Hypothalamus (tissue), 51 donors: ENCODE measurements around the gene MX1.

Source experiments
- DNase-seq, 51 donors: peaks; one replicate each; lab custom pipeline; 2025; lab: John Stamatoyannopoulos, UW

The MX1 gene

DNA sequence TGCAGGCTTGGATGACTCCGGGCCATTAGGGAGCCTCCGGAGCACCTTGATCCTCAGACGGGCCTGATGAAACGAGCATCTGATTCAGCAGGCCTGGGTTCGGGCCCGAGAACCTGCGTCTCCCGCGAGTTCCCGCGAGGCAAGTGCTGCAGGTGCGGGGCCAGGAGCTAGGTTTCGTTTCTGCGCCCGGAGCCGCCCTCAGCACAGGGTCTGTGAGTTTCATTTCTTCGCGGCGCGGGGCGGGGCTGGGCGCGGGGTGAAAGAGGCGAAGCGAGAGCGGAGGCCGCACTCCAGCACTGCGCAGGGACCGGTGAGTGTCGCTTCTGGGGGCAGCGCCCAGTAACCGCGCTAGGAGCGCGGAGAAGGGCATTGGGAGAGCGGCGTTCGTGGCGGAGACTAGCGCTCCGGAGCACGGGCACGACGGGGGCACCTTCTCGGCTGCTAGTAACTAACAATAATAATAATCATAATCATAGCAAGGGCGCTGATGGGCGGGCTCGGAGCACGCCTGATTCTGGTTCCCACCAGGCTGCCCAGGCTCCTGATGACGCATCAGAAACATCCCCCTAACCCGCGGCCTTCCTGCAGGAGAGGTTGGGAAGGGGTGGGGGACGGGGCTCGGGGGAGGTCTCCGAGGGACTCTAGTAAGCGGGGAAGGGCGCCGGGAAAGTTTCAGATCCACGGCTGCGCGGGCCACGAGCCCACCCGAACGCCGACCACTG, at the start of gene MX1:
TSS of gene MX1 (plus strand) at position 286 of the 722 bp plus-strand sequence. CDS start 5,832 bp downstream, outside the sequence.
- peak in 37 of 51 donors; percentile 5 to 62 (median 35) for DNase-seq

DNA sequence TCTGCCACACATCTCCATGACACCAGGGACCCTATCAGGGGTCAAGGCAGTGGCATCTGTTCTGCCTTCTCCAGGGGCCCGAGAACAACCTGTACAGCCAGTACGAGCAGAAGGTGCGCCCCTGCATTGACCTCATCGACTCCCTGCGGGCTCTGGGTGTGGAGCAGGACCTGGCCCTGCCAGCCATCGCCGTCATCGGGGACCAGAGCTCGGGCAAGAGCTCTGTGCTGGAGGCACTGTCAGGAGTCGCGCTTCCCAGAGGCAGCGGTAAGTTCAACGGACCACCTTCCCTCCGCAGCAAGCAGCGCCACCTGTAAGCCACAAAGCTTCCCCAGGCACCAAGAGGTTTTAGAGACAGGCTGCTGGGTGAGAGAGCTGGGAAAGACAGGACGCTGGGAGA, 48.3 kb upstream of the MX1 start:
- no peak for DNase-seq

- no peak for DNase-seq
Measured at GRCh38 chr21:41378849-41379248, 47.2 kb upstream of the MX1 start.

DNA sequence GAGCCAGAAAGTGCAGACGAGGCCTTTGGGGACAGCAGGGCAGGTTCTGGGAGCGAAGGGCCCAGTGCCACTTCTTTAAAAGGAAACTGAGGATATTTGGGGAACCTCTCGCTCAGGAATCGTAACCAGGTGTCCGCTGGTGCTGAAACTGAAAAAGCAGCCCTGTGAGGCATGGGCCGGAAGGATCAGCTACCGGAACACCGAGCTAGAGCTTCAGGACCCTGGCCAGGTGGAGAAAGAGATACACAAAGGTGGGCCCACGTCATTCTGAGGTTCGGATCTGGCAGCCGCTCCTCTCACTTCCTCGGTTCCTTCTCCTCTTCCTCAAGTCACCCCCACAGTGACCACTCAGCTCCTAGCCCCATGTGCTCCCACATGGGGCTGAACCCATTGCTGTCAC, 46.1 kb upstream of the MX1 start:
- DNase-seq: no peak

- DNase-seq: no peak
Measured at GRCh38 chr21:41381731-41382130, 44.3 kb upstream of the MX1 start.

DNA sequence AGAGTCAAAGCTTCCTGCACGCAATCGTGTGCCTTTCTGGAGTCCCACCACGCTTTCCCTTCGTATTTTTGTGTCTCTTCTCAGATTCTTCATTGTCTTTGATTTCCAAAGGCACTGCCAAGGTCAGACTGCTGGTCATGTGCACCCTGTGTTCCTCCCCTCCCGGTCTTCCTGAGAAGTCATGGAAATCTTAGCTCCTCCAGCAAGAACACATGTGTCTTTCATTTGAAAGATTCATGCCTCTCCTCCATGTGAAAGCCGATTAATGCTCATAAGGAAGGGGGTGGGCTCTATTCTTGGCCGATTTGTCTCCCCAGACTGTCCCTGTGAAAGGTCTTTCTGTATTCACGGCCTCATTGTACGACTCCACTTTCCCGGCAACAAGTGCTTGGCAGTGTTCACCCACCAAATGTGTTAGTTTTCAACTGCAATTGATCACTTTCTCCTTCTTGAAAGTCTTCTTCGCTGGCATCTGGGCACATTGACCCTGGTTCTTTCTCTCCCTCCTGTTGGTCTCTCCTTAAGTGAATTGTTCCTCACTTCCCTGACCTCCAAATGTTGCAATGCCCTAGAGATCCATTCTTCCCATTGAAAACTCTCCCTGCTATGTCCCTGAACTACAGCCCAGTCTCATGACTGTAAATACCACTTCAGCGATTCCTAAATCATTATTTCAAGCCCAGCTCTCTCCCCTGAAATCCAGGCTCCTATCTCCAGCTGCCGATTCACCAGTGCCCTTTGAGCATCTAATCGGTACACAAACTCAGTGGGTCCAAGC, 38.8 kb upstream of the MX1 start:
- no peak for DNase-seq

- DNase-seq: no peak
Measured at GRCh38 chr21:41387824-41388223, 38.2 kb upstream of the MX1 start.

- no peak for DNase-seq
Measured at GRCh38 chr21:41388259-41388658, 37.8 kb upstream of the MX1 start.

- DNase-seq: no peak
Measured at GRCh38 chr21:41390043-41390639, 35.9 kb upstream of the MX1 start.

DNA sequence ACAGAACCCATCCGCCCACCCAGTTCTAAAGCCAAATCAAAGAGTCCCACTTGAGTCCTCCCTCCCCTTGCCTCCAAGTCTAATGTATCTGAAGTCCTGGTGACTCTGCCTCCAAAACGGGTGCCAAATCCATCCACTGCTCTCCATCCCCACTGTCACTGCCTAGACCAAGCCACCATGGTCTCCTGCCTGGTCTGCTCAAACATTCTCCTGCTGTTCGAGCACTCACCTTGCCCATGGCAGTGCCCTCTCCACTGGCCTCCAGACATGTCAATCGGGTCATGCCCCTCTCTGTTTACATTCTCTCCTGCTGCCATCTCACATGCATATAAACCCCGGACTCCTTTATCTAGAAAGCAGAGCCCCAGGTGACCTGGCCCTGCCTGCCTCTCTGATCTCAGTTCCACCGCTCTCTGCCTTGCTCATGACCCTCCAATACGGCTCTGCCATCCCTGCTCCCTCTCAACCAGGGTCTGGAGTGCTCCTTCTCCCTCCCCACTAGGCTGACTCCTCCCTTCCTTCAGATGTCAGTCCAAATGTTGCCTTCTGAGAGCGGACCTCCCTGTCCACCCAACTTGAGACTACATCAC, 32.1 kb upstream of the MX1 start:
- DNase-seq: no peak

DNA sequence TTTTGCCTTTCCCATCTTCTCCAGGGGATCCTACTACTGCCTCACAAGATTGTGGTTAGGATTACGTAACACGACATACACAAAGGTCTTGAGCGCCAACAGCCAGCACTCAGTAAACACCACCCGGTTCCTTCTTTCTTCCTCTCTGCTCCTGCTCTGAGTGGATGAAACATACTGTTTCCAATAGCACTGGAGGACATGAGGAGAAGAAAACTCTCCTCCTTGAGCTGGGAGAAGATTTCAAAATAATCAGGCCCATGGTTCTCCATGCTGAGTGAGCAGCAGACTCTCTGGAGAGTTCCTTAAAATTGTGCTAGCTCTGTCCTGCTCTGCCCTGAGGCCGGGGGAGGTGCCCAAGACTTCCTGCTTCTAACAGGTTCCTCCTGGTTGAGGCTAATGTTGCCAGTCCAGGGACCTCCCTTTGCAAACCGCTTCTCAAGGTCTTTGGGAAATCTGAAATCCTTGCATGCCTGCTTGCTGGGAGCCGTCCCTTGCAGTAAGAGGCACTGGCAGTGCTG, 29.4 kb upstream of the MX1 start:
- peak in 5 of 51 donors; percentile 6 to 22 (median 9) for DNase-seq

GRCh38 chr21:41397471-41397891, 28.6 kb upstream of the MX1 start:
- no peak for DNase-seq

- no peak for DNase-seq
Measured at GRCh38 chr21:41398251-41398650, 27.8 kb upstream of the MX1 start.

DNA sequence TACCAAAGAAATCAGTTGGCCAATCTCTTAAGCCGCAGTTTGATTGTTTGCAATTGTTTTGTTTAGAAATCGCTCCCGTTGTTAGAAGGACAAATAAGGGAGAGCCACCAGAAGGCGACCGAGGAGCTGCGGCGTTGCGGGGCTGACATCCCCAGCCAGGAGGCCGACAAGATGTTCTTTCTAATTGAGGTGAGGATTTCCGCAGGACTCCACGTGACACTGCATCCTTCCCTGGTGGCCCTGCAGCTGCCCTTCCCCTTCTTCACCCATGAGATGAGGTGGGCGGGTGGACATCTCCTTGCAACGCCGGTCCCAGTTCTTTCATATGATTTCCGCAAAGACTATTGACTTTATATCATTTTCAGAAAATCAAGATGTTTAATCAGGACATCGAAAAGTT, 27.2 kb upstream of the MX1 start:
- DNase-seq: no peak

DNA sequence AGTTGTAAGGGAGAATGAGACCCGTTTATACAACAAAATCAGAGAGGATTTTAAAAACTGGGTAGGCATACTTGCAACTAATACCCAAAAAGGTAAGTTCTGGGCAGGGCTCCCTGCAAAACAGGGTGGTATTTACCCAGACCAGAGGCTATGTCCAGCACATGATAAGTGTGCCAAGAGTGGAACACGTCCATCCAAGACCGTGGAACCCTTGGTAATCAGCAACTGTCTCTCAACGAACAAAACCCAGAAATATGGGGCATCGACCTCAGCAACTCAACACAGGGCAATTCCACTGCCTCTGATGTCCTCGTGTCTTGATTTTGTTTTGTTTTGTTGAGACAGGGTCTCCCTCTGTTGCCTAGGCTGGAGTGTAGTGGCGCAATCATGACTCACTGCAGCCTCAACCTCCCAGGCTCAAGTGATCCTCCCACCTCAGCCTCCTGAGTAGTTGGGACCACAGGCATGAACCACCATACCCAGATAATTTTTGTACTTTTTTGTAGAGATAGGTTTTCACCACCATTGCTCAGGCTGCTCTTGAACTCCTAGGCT, 26.7 kb upstream of the MX1 start:
- DNase-seq: no peak

GRCh38 chr21:41402231-41402630, 23.8 kb upstream of the MX1 start:
- no peak for DNase-seq

- DNase-seq: no peak
Measured at GRCh38 chr21:41402796-41403195, 23.2 kb upstream of the MX1 start.

DNA sequence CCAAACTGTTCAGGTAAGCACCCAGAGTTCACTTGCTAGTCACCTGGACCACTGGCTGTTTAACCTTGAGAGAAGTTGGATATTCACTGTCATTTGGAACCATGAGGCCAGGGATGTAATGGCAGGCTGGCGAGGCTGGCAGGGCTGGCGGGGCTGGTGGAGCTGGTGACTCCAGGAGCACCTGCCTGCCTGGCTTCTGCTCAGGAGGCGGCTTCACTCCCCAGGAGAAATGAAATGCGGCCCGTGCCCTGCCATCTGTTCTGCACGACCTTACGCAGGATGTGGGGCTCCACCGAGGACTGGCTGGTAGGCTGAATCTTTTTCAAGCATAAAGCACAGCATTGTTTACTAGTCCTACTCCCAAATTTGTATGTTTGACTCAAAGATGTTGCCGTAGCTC, 22.7 kb upstream of the MX1 start:
- DNase-seq: no peak

GRCh38 chr21:41403966-41404365, 22.1 kb upstream of the MX1 start:
- no peak for DNase-seq

DNA sequence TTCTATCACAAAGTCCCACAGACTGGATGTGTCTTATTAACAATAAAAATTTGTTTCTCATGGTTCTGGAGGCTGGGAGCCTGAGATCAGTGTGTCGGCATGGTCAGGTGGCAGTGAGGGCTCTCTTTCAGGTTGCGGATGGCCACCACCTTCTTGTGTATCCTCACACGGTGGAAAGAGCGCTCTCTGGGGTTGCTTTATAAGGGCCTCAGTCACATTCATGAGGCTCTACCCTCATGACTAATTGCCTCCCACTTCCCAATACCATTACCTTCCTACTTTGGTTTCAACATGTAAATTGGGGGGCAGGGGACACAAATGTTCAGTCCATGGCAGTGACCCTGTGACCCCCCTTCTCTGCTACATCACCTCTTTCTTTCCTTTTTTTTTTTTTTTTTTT, 20.7 kb upstream of the MX1 start:
- DNase-seq: no peak

DNA sequence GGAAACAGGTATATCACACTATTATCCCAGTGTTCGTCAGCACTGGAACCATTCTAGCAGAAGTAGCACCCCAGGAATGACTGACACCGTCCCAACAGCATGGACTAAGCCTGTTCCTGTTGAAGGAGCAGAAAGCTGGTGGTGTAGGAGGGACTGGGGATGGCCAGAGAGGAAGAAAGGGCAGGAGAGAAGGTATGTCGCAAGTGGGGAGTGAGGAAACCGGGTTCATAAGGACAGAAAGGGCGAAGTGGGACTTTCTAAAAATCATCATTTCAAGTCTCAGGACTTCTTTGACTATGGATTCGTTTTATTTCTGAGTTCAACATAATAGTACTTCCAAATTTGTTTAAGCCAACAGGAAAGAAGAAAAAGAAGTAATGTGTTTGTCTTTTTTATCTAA, 19.7 kb upstream of the MX1 start:
- DNase-seq: no peak
